Endothelial cell of umbilical vein (primary cell): Measurements from ENCODE around the gene CA6. TPM values are rescaled to one million over a fixed set of nuclear protein-coding genes. Genes with fewer than 3 reads are reported as not detected.

Experiments used
- BruUV-seq: library from RNA; stranded (reverse); fragments of 400-500 nt; replicated peaks from 2 replicates; lab custom pipeline; 2021; lab: Mats Ljungman, UMichigan
- CTCF ChIA-PET: fragments of 300-600, 350-600 bp; sonication (Branson Sonifier 250); formaldehyde crosslinking; loops from one replicate; lab custom pipeline; 2021; ENCODE audit warnings: antibody characterized with exemption, inconsistent platforms; lab: Charles Lee
- POLR2A ChIA-PET: fragments of 300-600, 350-600 bp; sonication (Branson Sonifier 250); formaldehyde crosslinking; loops from one replicate; lab custom pipeline; 2021; ENCODE audit warnings: antibody characterized with exemption, inconsistent platforms; lab: Charles Lee
- DNase-seq: peaks from one replicate; pipeline ENCODE4 v3.0.0-alpha.2; 2011; ENCODE audit warnings: low read depth, low spot score
- FAIRE-seq: peaks from 2 replicates; lab custom pipeline; 2011; peaks lifted over from hg19 to GRCh38; lab: Jason Lieb, UNC
- H2AFZ ChIP-seq: 2 replicates; pipeline ENCODE4 v1.6.0; 2012; ENCODE audit warnings: low read depth, low read length, control low read depth, inconsistent platforms
- H3K27ac ChIP-seq: 2 replicates; pipeline ENCODE4 v1.5.1; 2011; ENCODE audit warnings: low read depth, mild to moderate bottlenecking, control low read depth, low read length, moderate library complexity; ENCODE audit not compliant: insufficient read depth
- H3K27me3 ChIP-seq, 2 experiments: 2 replicates each; pipeline versions ENCODE4 v1.6.0 to v1.6.1; 2011; ENCODE audit warnings: low read length in 2 of 2, mixed read lengths in 1 of 2; ENCODE audit not compliant: control insufficient read depth in 2 of 2, insufficient read depth in 2 of 2
- H3K36me3 ChIP-seq, 2 experiments: 2 replicates in 1 of 2; 3 replicates in 1 of 2; pipeline ENCODE4 v1.5.1; 2011; ENCODE audit warnings: low read length in 2 of 2, mild to moderate bottlenecking in 1 of 2, moderate library complexity in 1 of 2; ENCODE audit not compliant: control insufficient read depth in 2 of 2, insufficient read depth in 2 of 2; ENCODE audit errors: extremely low read depth in 1 of 2
- H3K4me1 ChIP-seq: 3 replicates; pipeline ENCODE4 v1.5.1; 2011; ENCODE audit warnings: mild to moderate bottlenecking, low read length; ENCODE audit not compliant: control insufficient read depth, insufficient read depth; ENCODE audit errors: extremely low read depth
- H3K4me2 ChIP-seq: 2 replicates; pipeline ENCODE4 v1.6.1; 2011; ENCODE audit warnings: low read length, control low read depth, mixed read lengths; ENCODE audit not compliant: insufficient read depth
- H3K4me3 ChIP-seq, 3 experiments: fragments of 200-600 bp in 1 of 3; sonication (generic), shearing (Covaris generic) in 1 of 3; replicated peaks in 1 of 3; 2 replicates each; pipeline ENCODE4 v1.5.1; 2011 to 2016; ENCODE audit warnings: control low read depth in 3 of 3, low read length in 3 of 3, mild to moderate bottlenecking in 2 of 3, inconsistent platforms in 1 of 3, low read depth in 1 of 3, moderate library complexity in 1 of 3; ENCODE audit not compliant: insufficient read depth in 1 of 3
- H3K79me2 ChIP-seq: 2 replicates; pipeline ENCODE4 v1.6.0; 2012; ENCODE audit warnings: low read length, inconsistent platforms; ENCODE audit not compliant: control insufficient read depth, insufficient read depth
- H3K9ac ChIP-seq: replicated peaks from 2 replicates; pipeline ENCODE3; 2011; ENCODE audit warnings: low read length, control low read depth; ENCODE audit not compliant: insufficient read depth; ENCODE audit errors: extremely low read depth
- H3K9me1 ChIP-seq: replicated peaks from 3 replicates; pipeline ENCODE4 v1.6.0; 2011; ENCODE audit warnings: mild to moderate bottlenecking, low read length; ENCODE audit not compliant: control insufficient read depth, insufficient read depth; ENCODE audit errors: extremely low read depth
- H3K9me3 ChIP-seq: replicated peaks from 2 replicates; pipeline ENCODE4 v1.5.1; 2012; ENCODE audit warnings: low read length, inconsistent platforms; ENCODE audit not compliant: control insufficient read depth, insufficient read depth
- H4K20me1 ChIP-seq: replicated peaks from 2 replicates; pipeline ENCODE3; 2011; ENCODE audit warnings: mild to moderate bottlenecking, low read length; ENCODE audit not compliant: control insufficient read depth, insufficient read depth; ENCODE audit errors: extremely low read depth
- CTCF ChIP-seq, 2 donors: IDR thresholded peaks; 1 replicate in 1 of 2; 2 replicates in 1 of 2; pipeline ENCODE4 v1.5.1; 2011; ENCODE audit warnings: low read length in 2 of 2, mild to moderate bottlenecking in 2 of 2, moderate library complexity in 2 of 2, control low read depth in 1 of 2, inconsistent platforms in 1 of 2, low read depth in 1 of 2; ENCODE audit not compliant: insufficient read depth in 1 of 2; ENCODE audit errors: extremely low read depth in 1 of 2
- EZH2 ChIP-seq: IDR thresholded peaks from 2 replicates; pipeline ENCODE4 v1.6.1; 2012; ENCODE audit warnings: borderline replicate concordance, low read depth, mild to moderate bottlenecking, moderate library complexity, low read length, inconsistent platforms; ENCODE audit not compliant: severe bottlenecking
- FOS ChIP-seq: IDR thresholded peaks from 2 replicates; pipeline ENCODE4 v1.6.1; 2011; ENCODE audit warnings: mild to moderate bottlenecking, low read length, moderate library complexity, borderline replicate concordance; ENCODE audit not compliant: insufficient read depth
- GATA2 ChIP-seq: IDR thresholded peaks from 2 replicates; pipeline ENCODE4 v1.7.0; 2011; ENCODE audit warnings: low read depth, mild to moderate bottlenecking, moderate library complexity, mixed read lengths, low read length; ENCODE audit not compliant: insufficient read length, insufficient read depth
- JUN ChIP-seq: IDR thresholded peaks from 2 replicates; pipeline ENCODE4 v1.6.1; 2011; ENCODE audit warnings: borderline replicate concordance, low read depth; ENCODE audit not compliant: insufficient read length, insufficient read depth
- MAX ChIP-seq: IDR thresholded peaks from 2 replicates; pipeline ENCODE4 v1.6.1; 2011; ENCODE audit not compliant: insufficient read depth, insufficient read length
- MYC ChIP-seq: IDR thresholded peaks from one replicate; pipeline ENCODE4 v1.6.1; 2011; ENCODE audit warnings: mild to moderate bottlenecking, low read depth, low read length
- POLR2A ChIP-seq: IDR thresholded peaks from 2 replicates; pipeline ENCODE4 v1.6.1; 2012; ENCODE audit warnings: low read depth, mild to moderate bottlenecking, control low read depth, low read length
- POLR2AphosphoS5 ChIP-seq: IDR thresholded peaks from 2 replicates; pipeline ENCODE4 v1.6.1; 2012; ENCODE audit warnings: low read depth, mild to moderate bottlenecking, control low read depth, low read length, moderate library complexity; ENCODE audit not compliant: insufficient read depth
- dilution Hi-C: fragments of 300-500 bp; cut with MboI; formaldehyde crosslinking; loops from one replicate; pipeline ENCODE4 v1.15.0; 2019; ENCODE audit warnings: low sequenced_read_pairs; ENCODE audit not compliant: extremely low pct_ligation_motif_present
- intact Hi-C: fragments of 100-400 bp; cut with micrococcal nuclease; formaldehyde crosslinking; loops from one replicate; pipeline ENCODE4 v1.10.0; 2022
- polyA plus RNA-seq, 4 experiments: library from polyadenylated mRNA; depleted of rRNA in 3 of 4; stranded (reverse) in 3 of 4; unstranded in 1 of 4; fragments of >200 nt; gene quantifications; 2 replicates each; pipeline versions ENCODE4 v1.2.1 to v1.2.3, GENCODE V29; 2011 to 2012; ENCODE audit warnings: missing spikeins in 1 of 4
- total RNA-seq: library from RNA; stranded (reverse); gene quantifications from 2 replicates; pipeline ENCODE4 v1.2.3, GENCODE V29; 2021

CA6 gene
- total and polyA plus RNA-seq, 2 donors (not counting 3 experiments of a cell fraction or from before 2014, with no cell fraction given) = not detected

GRCh38 chr1:8986814-8987190 is 41.1 kb downstream of the CA6 start:
- Histone ChIP-seq H3K9me3 (no peaks in the 10 kb centered on the region), H3K27me3 (no peaks in the 10 kb centered on the region), H2AFZ (no peak overlapping the region), H3K36me3 (no peaks in the 10 kb centered on the region), H3K9ac (no peak overlapping the region), H3K4me1 (peaks cover 16% of the 10 kb centered on the region), H3K4me3 (no peak overlapping the region), H4K20me1 (no peaks in the 10 kb centered on the region), H3K4me2 (no peak overlapping the region), H3K27ac (peak overlapping the region; percentile 67), H3K9me1 (no peaks in the 10 kb centered on the region), H3K79me2 (no peaks in the 10 kb centered on the region)
- dilution Hi-C loops = no loop called here
- ChIA-PET CTCF (interaction anchor here (1.0 to 8.7 kb wide), 14 partner anchors 16 to 128 kb away, joined by 3 to 119 read pairs (median 7); no protein-coding TSS in a partner anchor), POLR2A (interaction anchor here (0.7 kb wide), 1 partner anchor 79 kb away, joined by 4 read pairs; no protein-coding TSS in a partner anchor)
- intact Hi-C loops = loop anchor here (1.0 kb wide), 4 partner anchors 24 to 129 kb away; partner anchors contain the start of gene ENO1
- no TSS peak for BruUV-seq
- DNase-seq = no peak
- TF ChIP-seq MAX (no peak), MYC (no peak), GATA2 (no peak), POLR2A (no peak), POLR2AphosphoS5 (no peak), CTCF (IDR thresholded peaks at IDR 0.05; ENCODE audit: extremely low read depth in 1 of 2, insufficient read depth in 1 of 2, low read depth in 1 of 2, low read length in 2 of 2) (no peak), EZH2 (no peak), JUN (no peak), FOS (no peak)
- FAIRE-seq = no peak
